ENCODE results near the gene SAMD5. TPM values are rescaled to one million over a fixed set of nuclear protein-coding genes. Genes with fewer than 3 reads are reported as not detected.

The SAMD5 gene
- total and polyA plus RNA-seq, 10 of the 15 experiments (the other 5 are each of a cell fraction or from before 2014, with no cell fraction given) = 0.01 to 0.23 (median 0.05) TPM; not detected in 5

DNA sequence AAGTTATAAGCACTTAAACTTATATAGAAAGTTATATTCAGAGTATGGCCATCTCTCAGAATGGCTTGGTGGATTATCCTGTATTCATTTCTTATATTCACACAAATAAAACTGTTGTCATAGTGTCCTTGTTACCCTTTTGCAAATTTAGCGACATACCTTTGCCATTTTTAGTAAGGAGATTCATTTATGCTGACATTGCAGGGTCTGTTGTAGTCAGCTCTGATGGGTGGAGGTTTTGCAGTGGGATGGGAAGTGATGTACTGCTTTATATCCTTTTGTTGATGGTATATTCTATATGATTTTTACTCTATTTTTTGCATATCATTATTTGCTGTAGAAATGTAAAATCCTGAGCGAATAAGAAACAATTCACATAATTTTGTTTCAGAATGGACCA, 35.9 kb downstream of the SAMD5 start:
- Histone ChIP-seq H3K9ac (ENCODE audit: control insufficient read depth, insufficient read depth, low read length) (no peak overlapping the region), H3K27ac (ENCODE audit: control insufficient read depth, insufficient read depth) (no peak overlapping the region), H3K9me3 (replicated peaks; ENCODE audit: control insufficient read depth, insufficient read depth, low read length) (no peaks in the 10 kb centered on the region), H3K4me2 (ENCODE audit: control insufficient read depth, insufficient read depth) (no peak overlapping the region), H3K36me3 (ENCODE audit: control insufficient read depth in 2 of 2, insufficient read depth in 2 of 2, low read length in 1 of 2) (no peaks in the 10 kb centered on the region), H4K20me1 (ENCODE audit: control insufficient read depth, insufficient read depth) (no peaks in the 10 kb centered on the region), H3K4me1 (ENCODE audit: control insufficient read depth, insufficient read depth, low read length) (no peaks in the 10 kb centered on the region), H3K27me3 (replicated peaks in 1 of 2; ENCODE audit: control insufficient read depth in 2 of 2, insufficient read depth in 2 of 2, low read length in 1 of 2) (no peaks in the 10 kb centered on the region), H3K79me2 (ENCODE audit: control insufficient read depth, insufficient read depth, low read length) (no peaks in the 10 kb centered on the region), H2AFZ (ENCODE audit: control insufficient read depth, low read depth, low read length) (no peak overlapping the region), H3K4me3 (no peak overlapping the region)
- intact Hi-C loops (cut with micrococcal nuclease; ENCODE audit: unreplicated experiment) (no loop called here), in situ Hi-C loops (cut with MboI) (no loop called here)
- TF ChIP-seq, protein P1, sequence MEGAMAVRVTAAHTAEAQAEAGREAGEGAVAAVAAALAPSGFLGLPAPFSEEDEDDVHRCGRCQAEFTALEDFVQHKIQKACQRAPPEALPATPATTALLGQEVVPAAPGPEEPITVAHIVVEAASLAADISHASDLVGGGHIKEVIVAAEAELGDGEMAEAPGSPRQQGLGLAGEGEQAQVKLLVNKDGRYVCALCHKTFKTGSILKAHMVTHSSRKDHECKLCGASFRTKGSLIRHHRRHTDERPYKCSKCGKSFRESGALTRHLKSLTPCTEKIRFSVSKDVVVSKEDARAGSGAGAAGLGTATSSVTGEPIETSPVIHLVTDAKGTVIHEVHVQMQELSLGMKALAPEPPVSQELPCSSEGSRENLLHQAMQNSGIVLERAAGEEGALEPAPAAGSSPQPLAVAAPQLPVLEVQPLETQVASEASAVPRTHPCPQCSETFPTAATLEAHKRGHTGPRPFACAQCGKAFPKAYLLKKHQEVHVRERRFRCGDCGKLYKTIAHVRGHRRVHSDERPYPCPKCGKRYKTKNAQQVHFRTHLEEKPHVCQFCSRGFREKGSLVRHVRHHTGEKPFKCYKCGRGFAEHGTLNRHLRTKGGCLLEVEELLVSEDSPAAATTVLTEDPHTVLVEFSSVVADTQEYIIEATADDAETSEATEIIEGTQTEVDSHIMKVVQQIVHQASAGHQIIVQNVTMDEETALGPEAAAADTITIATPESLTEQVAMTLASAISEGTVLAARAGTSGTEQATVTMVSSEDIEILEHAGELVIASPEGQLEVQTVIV (IDR thresholded peaks at IDR 0.05; ENCODE audit: borderline replicate concordance, partially characterized antibody) = no peak
- no peak for TF ChIP-seq SP1 (IDR thresholded peaks at IDR 0.05; ENCODE audit: low read depth, low read length)
- TF ChIP-seq GATAD2B (conservative IDR thresholded peaks at IDR 0.05; ENCODE audit: low read depth) = no peak
- TF ChIP-seq, protein P2, sequence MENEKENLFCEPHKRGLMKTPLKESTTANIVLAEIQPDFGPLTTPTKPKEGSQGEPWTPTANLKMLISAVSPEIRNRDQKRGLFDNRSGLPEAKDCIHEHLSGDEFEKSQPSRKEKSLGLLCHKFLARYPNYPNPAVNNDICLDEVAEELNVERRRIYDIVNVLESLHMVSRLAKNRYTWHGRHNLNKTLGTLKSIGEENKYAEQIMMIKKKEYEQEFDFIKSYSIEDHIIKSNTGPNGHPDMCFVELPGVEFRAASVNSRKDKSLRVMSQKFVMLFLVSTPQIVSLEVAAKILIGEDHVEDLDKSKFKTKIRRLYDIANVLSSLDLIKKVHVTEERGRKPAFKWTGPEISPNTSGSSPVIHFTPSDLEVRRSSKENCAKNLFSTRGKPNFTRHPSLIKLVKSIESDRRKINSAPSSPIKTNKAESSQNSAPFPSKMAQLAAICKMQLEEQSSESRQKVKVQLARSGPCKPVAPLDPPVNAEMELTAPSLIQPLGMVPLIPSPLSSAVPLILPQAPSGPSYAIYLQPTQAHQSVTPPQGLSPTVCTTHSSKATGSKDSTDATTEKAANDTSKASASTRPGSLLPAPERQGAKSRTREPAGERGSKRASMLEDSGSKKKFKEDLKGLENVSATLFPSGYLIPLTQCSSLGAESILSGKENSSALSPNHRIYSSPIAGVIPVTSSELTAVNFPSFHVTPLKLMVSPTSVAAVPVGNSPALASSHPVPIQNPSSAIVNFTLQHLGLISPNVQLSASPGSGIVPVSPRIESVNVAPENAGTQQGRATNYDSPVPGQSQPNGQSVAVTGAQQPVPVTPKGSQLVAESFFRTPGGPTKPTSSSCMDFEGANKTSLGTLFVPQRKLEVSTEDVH (IDR thresholded peaks at IDR 0.05; ENCODE audit: low read depth, partially characterized antibody) = no peak
- no peak for TF ChIP-seq STAT3 (IDR thresholded peaks at IDR 0.05; ENCODE audit: low read depth, low read length)
- TF ChIP-seq SREBF1 (IDR thresholded peaks at IDR 0.05; ENCODE audit: low read length) = no peak
- no peak for TF ChIP-seq RBBP5 (conservative IDR thresholded peaks at IDR 0.05)
- no peak for TF ChIP-seq TCF12 (IDR thresholded peaks at IDR 0.05; ENCODE audit: low read depth, low read length)
- TF ChIP-seq CHD1 (IDR thresholded peaks at IDR 0.05; ENCODE audit: low read depth, low read length) = no peak
- TF ChIP-seq POLR2AphosphoS5 (IDR thresholded peaks at IDR 0.05; ENCODE audit: low read length) = no peak
- TF ChIP-seq, protein P3, sequence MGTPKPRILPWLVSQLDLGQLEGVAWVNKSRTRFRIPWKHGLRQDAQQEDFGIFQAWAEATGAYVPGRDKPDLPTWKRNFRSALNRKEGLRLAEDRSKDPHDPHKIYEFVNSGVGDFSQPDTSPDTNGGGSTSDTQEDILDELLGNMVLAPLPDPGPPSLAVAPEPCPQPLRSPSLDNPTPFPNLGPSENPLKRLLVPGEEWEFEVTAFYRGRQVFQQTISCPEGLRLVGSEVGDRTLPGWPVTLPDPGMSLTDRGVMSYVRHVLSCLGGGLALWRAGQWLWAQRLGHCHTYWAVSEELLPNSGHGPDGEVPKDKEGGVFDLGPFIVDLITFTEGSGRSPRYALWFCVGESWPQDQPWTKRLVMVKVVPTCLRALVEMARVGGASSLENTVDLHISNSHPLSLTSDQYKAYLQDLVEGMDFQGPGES (IDR thresholded peaks at IDR 0.05) = no peak
- no peak for TF ChIP-seq HDGF (IDR thresholded peaks at IDR 0.05)
- 12% methylated on average over 2 of the region's 2 CpGs for WGBS (ENCODE audit: insufficient coverage, insufficient replicate concordance, low lambda C conversion rate, missing lambda C conversion rate)
- ChIA-PET SMC1A (ENCODE audit: uncharacterized antibody, unreplicated experiment) (no interaction called here), RAD21 (ENCODE audit: unreplicated experiment) (no interaction called here), CTCF (no interaction called here), POLR2A (no interaction called here)
- DNase-seq (ENCODE audit: low read depth, low spot score) (no peak), ATAC-seq (no peak), FAIRE-seq (no peak)
- no TSS peak for BruUV-seq (replicated peaks)
